IPS DF 19.7 (cell line): ENCODE data around the gene SEMA3B.

Source experiments
- DNase-seq: peaks from one replicate; pipeline ENCODE4 v3.0.0-alpha.2; 2013; ENCODE audit warnings: low read depth, low spot score

The SEMA3B gene

GRCh38 chr3:50317300-50317699 is 48.4 kb downstream of the SEMA3B start:
- DNase-seq = no peak

GRCh38 chr3:50318163-50318562 is 49.2 kb downstream of the SEMA3B start:
- DNase-seq = no peak

- DNase-seq = no peak
Measured at GRCh38 chr3:50318615-50319014, 49.7 kb downstream of the SEMA3B start.

DNA sequence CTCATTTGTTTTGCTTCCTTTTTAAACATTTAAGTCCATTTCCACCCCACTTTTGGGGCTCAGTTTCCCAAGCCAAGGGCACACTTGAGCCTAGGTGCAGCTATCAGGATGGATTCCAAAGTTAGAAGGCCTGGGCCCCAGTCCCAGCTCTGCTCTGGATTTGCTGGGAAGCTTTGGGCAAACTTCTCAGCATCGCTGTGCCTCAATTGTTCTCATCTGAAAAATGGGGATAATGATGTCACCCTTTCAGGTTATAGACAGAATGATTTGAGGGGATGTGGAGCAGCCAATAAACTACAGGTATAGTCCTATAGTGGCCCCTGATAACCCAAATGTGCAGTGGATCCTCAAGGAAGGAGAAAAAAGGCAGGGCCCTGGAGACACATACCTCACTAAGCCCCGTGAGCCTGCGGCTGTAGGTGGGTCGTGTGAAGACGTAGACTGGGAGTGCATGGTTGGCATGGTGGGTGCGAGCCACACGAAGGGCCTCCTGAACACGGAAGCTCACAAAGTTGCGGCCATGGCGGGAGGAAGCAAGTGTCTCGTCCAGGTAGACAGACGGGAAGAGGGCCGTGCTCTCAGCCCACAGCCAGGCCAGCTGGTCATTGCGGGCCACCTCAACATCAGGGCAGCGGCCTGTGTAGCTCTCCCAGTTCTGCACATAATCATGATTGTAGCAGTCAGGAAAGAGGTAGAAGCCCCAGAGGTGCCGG is 50.4 kb downstream of the SEMA3B start:
- no peak for DNase-seq

GRCh38 chr3:50319894-50320625 is 51.1 kb downstream of the SEMA3B start:
- no peak for DNase-seq

DNA sequence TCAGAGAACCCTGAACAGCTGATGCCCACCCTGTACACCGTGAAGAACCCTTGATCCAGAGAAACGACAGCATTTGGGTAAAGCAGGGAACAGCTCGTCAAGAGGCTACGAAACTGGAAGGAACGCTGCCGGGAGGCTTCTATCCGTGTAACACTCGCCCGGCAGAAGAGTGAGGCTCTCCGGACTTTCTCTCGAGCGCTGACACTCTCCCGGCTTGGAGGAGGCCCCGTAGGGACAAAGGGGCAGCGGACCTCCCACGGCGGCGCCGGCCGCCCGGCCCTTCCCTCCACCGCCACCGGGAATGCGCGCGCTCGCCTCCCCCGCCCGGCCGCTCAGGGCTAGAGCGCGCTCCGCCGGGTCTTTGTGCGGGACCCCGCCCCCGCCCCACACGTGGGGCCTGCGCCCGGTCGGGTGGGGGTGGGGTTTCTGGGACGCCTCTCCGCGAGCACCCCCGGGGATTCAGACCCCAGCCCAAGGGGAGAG is 51.9 kb downstream of the SEMA3B start:
- no peak for DNase-seq

DNA sequence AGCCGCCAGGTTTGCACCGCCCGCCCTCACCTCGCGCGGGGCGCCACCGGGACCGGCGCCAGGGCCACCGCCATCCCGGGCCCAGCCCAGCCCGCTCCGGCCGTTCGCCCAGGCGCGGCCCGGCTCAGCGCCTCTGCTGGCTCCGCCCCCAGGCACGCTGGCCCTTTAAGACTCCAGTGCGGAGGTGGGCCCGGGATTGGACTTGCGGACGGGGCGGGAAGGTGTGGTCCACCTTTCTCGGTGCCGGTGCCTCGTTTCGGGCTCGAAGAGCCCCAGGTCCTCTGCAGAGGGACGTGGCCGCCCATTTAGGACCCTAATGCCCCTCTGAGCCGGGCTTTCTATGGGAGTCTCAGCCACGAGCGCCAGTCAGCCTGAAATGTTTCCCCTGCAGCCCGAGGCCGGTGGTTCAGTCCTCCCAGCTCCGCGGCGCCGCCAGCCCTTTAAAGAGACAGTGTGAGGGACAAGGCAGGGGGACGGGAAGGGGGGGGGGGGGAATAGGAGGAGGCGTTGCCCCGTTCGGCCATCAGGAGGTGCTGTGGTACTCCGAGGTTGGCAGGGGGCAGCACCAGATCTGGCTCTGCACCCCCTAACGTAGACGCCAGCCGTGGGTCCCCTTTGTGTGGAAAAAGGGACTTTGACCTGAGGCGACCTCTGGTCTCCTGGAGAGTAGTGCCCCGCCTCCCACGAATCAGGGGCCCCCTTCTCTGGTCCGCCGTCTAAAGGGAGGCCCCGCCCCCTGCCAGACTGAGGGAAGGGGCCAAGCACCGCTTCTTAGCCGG is 52.6 kb downstream of the SEMA3B start:
- DNase-seq = no peak

- no peak for DNase-seq
Measured at GRCh38 chr3:50322115-50322385, 53.1 kb downstream of the SEMA3B start.

DNA sequence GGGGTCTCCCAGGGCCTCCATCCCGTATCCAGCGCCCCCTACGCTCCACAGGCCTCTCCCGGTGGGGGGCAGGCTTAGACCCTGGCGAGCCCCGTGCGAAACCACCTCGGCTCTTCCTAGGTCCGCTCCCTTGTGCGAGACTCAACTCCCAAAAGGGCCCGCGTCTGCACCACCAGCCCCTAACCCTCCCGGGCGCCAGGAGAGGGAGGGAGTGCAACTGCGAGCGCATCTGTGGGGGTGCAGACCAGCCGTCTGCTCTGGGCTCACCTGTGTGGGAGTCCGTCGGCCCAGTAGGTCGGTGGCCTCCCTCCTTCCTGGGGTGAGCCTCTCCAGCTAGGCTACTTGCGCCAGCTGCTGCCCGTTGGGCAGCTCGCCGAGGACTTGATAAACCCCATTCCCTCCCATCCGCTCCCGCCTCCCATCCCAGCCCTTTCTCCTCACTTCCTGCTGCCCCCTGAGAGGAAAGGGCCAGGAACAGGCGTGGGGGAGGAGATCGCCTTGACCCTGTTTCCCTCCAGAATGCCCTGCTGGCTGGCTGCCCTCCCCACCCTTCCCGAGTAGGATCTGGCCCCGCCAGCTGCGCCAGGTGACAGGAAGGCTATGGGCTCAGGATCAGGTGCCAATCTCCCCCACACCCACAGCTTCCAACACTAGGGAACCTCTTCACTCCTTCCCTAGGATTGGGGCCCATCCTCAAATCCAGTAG is 53.6 kb downstream of the SEMA3B start, which contains the start of gene HYAL2:
TSS of gene HYAL2 (minus strand) at position 360 of the 706 bp plus-strand sequence. CDS start 2,256 bp downstream, outside the sequence.
- DNase-seq = no peak

DNA sequence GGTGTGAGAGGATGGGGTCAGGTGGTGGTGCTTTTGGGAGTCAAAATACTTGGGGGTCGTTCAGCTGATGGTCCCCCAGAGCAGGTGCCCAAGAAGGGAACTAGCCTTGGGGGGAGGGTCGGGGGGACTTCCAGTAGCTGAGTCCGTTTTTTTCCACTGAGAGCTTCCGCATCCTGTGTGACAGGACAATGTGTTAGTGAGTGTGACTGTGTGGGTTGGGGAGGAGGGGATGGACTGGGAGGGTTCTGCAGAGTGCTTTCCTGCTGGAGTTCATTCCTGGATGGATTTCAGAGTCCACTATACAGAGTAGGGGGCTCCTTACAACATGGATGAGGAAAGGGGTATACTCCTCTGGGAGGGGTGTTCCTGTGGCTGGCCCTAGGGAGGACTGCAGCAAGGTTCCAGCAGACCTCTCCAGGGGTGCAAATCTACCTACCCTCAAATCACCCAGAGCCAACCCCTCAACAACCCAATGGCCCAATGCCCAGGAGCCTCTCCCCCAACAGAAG is 54.2 kb downstream of the SEMA3B start:
- no peak for DNase-seq

- no peak for DNase-seq
Measured at GRCh38 chr3:50323614-50324199, 54.8 kb downstream of the SEMA3B start.

GRCh38 chr3:50324351-50325112 is 55.6 kb downstream of the SEMA3B start:
- DNase-seq = no peak

- no peak for DNase-seq
Measured at GRCh38 chr3:50325113-50325480, 56.1 kb downstream of the SEMA3B start.

GRCh38 chr3:50325497-50326181 is 56.7 kb downstream of the SEMA3B start:
- DNase-seq = no peak

- DNase-seq = no peak
Measured at GRCh38 chr3:50326182-50326541, 57.2 kb downstream of the SEMA3B start.

- DNase-seq = no peak
Measured at GRCh38 chr3:50327129-50327528, 58.2 kb downstream of the SEMA3B start.
